GM12878 (cell line): ENCODE data around the gene LHFPL5. TPM values are rescaled to one million over a fixed set of nuclear protein-coding genes. Genes with fewer than 3 reads are reported as not detected.

ENCODE experiments used
- ATAC-seq: fragments of 200-7000 bp; cut with Tn5 transposase; 3 replicates; pipeline ENCODE4 v1.9.1; 2020; ENCODE audit warnings: mild to moderate bottlenecking, moderate library complexity
- BruUV-seq: library from RNA; stranded (reverse); fragments of 400-500 nt; replicated peaks from 2 replicates; lab custom pipeline; 2021; lab: Mats Ljungman, UMichigan
- CTCF ChIA-PET: fragments of 300-600 bp; sonication (Branson Sonifier 250); formaldehyde crosslinking; extraction: SDS; loops from one replicate; lab custom pipeline; 2021; ENCODE audit warnings: inconsistent platforms; lab: Yijun Ruan, JAX
- POLR2A ChIA-PET: fragments of 350-600 bp; formaldehyde crosslinking; extraction: SDS; loops from one replicate; lab custom pipeline; 2021; ENCODE audit warnings: inconsistent platforms; lab: Charles Lee
- RAD21 ChIA-PET: fragments of 300-600 bp; sonication (Branson Sonifier 250); formaldehyde crosslinking; loops from one replicate; lab custom pipeline; 2023; ENCODE audit warnings: antibody characterized with exemption; ENCODE audit not compliant: unreplicated experiment; lab: Charles Lee
- SMC1A ChIA-PET: fragments of 300-600 bp; sonication (Branson Sonifier 250); formaldehyde crosslinking; loops from one replicate; lab custom pipeline; 2023; ENCODE audit not compliant: unreplicated experiment, uncharacterized antibody; lab: Charles Lee
- DNase-seq: peaks from one replicate; pipeline ENCODE4 v3.0.0-alpha.2; 2011; ENCODE audit warnings: low read depth, low spot score
- FAIRE-seq: peaks from 3 replicates; lab custom pipeline; 2011; peaks lifted over from hg19 to GRCh38; lab: Jason Lieb, UNC
- H2AFZ ChIP-seq: 2 replicates; pipeline ENCODE4 v1.6.0; 2011; ENCODE audit warnings: low read depth, low read length, control low read depth; ENCODE audit not compliant: control insufficient read depth
- H3K27ac ChIP-seq: 2 replicates; pipeline ENCODE4 v1.5.1; 2011; ENCODE audit warnings: control low read depth; ENCODE audit not compliant: control insufficient read depth, insufficient read depth
- H3K27me3 ChIP-seq, 2 experiments: replicated peaks in 1 of 2; 2 replicates each; pipeline versions ENCODE4 v1.6.0 to v1.6.1; 2011; ENCODE audit warnings: low read length in 1 of 2; ENCODE audit not compliant: control insufficient read depth in 2 of 2, insufficient read depth in 2 of 2
- H3K36me3 ChIP-seq, 2 experiments: 2 replicates each; pipeline ENCODE4 v1.5.1; 2011; ENCODE audit warnings: low read length in 1 of 2; ENCODE audit not compliant: control insufficient read depth in 2 of 2, insufficient read depth in 2 of 2
- H3K4me1 ChIP-seq: 2 replicates; pipeline ENCODE4 v1.6.1; 2011; ENCODE audit warnings: mild to moderate bottlenecking, low read length, moderate library complexity, mixed read lengths; ENCODE audit not compliant: control insufficient read depth, insufficient read depth
- H3K4me2 ChIP-seq: 2 replicates; pipeline ENCODE4 v1.6.0; 2011; ENCODE audit warnings: control low read depth; ENCODE audit not compliant: control insufficient read depth, insufficient read depth
- H3K4me3 ChIP-seq: fragments of 200-600 bp; sonication (generic); 2 replicates; pipeline ENCODE4 v1.5.1; 2016
- H3K79me2 ChIP-seq: 2 replicates; pipeline ENCODE4 v1.6.0; 2011; ENCODE audit warnings: low read length; ENCODE audit not compliant: control insufficient read depth, insufficient read depth
- H3K9ac ChIP-seq: 2 replicates; pipeline ENCODE4 v1.8.0; 2011; ENCODE audit warnings: low read length, control low read depth, mixed read lengths; ENCODE audit not compliant: control insufficient read depth, insufficient read depth
- H3K9me3 ChIP-seq: replicated peaks from 3 replicates; pipeline ENCODE4 v1.5.1; 2011; ENCODE audit warnings: mild to moderate bottlenecking, low read length; ENCODE audit not compliant: control insufficient read depth, insufficient read depth
- H4K20me1 ChIP-seq: 2 replicates; pipeline ENCODE4 v1.6.0; 2011; ENCODE audit not compliant: control insufficient read depth, insufficient read depth
- ASH2L ChIP-seq: fragments of 300-600, 200-600 bp; sonication (generic); IDR thresholded peaks from 2 replicates; pipeline ENCODE4 v1.6.1; 2017; ENCODE audit warnings: low read depth, mild to moderate bottlenecking, borderline replicate concordance
- BACH1 ChIP-seq: fragments of 450-650 bp; IDR thresholded peaks from 2 replicates; pipeline ENCODE4 v1.6.1; 2017; ENCODE audit warnings: mild to moderate bottlenecking, borderline replicate concordance
- CBX3 ChIP-seq: fragments of 200-600 bp; sonication (generic); IDR thresholded peaks from 2 replicates; pipeline ENCODE4 v1.6.1; 2016; ENCODE audit warnings: low read depth, borderline replicate concordance
- CBX5 ChIP-seq: sonication (generic); IDR thresholded peaks from 2 replicates; pipeline ENCODE4 v1.6.1; 2016; ENCODE audit warnings: low read depth, moderate library complexity, mild to moderate bottlenecking, inconsistent platforms
- CHD1 ChIP-seq: IDR thresholded peaks from 2 replicates; pipeline ENCODE4 v1.6.1; 2012; ENCODE audit warnings: low read depth, low read length, improper control_type of control experiment
- CREB1 ChIP-seq: IDR thresholded peaks from 2 replicates; pipeline ENCODE4 v1.6.1; 2012; ENCODE audit warnings: low read depth, mild to moderate bottlenecking, inconsistent platforms
- DPF2 ChIP-seq: fragments of 450-650 bp; IDR thresholded peaks from 2 replicates; pipeline ENCODE4 v1.6.1; 2017; ENCODE audit warnings: mild to moderate bottlenecking
- HCFC1 ChIP-seq: fragments of 150-350 bp; IDR thresholded peaks from 2 replicates; pipeline ENCODE4 v1.6.1; 2014; ENCODE audit warnings: low read length
- IRF3 ChIP-seq: fragments of 450-650 bp; IDR thresholded peaks from 2 replicates; pipeline ENCODE4 v1.6.1; 2014; ENCODE audit warnings: mild to moderate bottlenecking
- IRF4 ChIP-seq: IDR thresholded peaks from 2 replicates; pipeline ENCODE4 v1.6.1; 2011; ENCODE audit warnings: low read depth, low read length
- MEF2B ChIP-seq: fragments of 450-650 bp; IDR thresholded peaks from 2 replicates; pipeline ENCODE4 v1.6.1; 2018; ENCODE audit warnings: mild to moderate bottlenecking, moderate library complexity; ENCODE audit not compliant: partially characterized antibody, poor library complexity, severe bottlenecking
- RAD21 ChIP-seq: IDR thresholded peaks from 2 replicates; pipeline ENCODE4 v1.6.1; 2011; ENCODE audit warnings: mild to moderate bottlenecking, low read depth, low read length, moderate library complexity; ENCODE audit not compliant: insufficient read depth
- RFX5 ChIP-seq: IDR thresholded peaks from 2 replicates; pipeline ENCODE4 v1.6.1; 2011; ENCODE audit warnings: low read depth, low read length, improper control_type of control experiment
- SIN3A ChIP-seq: IDR thresholded peaks from 2 replicates; pipeline ENCODE4 v1.6.1; 2012; ENCODE audit warnings: low read depth, low read length, improper control_type of control experiment
- SIX5 ChIP-seq: IDR thresholded peaks from 2 replicates; pipeline ENCODE4 v1.6.1; 2011; ENCODE audit warnings: mild to moderate bottlenecking, low read depth, low read length, moderate library complexity; ENCODE audit not compliant: severe bottlenecking
- TBL1XR1 ChIP-seq: IDR thresholded peaks from 2 replicates; pipeline ENCODE4 v1.6.1; 2012; ENCODE audit warnings: low read depth, low read length, improper control_type of control experiment
- TCF12 ChIP-seq: IDR thresholded peaks from 2 replicates; pipeline ENCODE4 v1.6.1; 2011; ENCODE audit warnings: low read depth, mild to moderate bottlenecking, low read length
- WGBS: methylation state at CpG from one replicate; pipeline ENCODE4 v1.1.6; 2016; ENCODE audit warnings: low lambda C conversion rate; ENCODE audit not compliant: insufficient replicate concordance, insufficient coverage; ENCODE audit errors: missing lambda C conversion rate; 5-methylcytosine and 5-hydroxymethylcytosine counted together
- in situ Hi-C: fragments of 300-500 bp; cut with MboI; formaldehyde crosslinking; loops from 9 replicates; pipeline ENCODE4 v1.14.3; 2018; ENCODE audit warnings: mixed read lengths
- intact Hi-C: fragments of 100-400 bp; cut with micrococcal nuclease; formaldehyde crosslinking; loops from one replicate; pipeline ENCODE4 v1.14.2; 2022; ENCODE audit not compliant: unreplicated experiment
- polyA plus RNA-seq, 11 experiments: library from polyadenylated mRNA; depleted of rRNA in 4 of 11; unstranded in 6 of 11; stranded (reverse) in 5 of 11; fragments of >200 nt; fragmentation: Nextera tagmentation in 4 of 11; fragmentation: Illumina TruSeq in 1 of 11; extraction: Ambion mirVana in 4 of 11; extraction: Trizol in 1 of 11; gene quantifications; 1 replicate in 1 of 11; 2 replicates in 10 of 11; pipeline versions ENCODE4 v1.2.1 to v1.2.3, GENCODE V29; 2011 to 2016; ENCODE audit warnings: inconsistent platforms in 2 of 11, missing spikeins in 2 of 11, low read depth in 1 of 11
- total RNA-seq, 4 experiments: library from RNA; depleted of rRNA in 3 of 4; stranded (reverse); fragments of >200 nt in 3 of 4; fragmentation: Illumina TruSeq in 1 of 4; extraction: Trizol in 1 of 4; gene quantifications; 2 replicates each; pipeline versions ENCODE4 v1.2.1 to v1.2.3, GENCODE V29; 2013 to 2021
- TF ChIP-seq, protein P1 (sequence below): fragments of 450-650 bp; IDR thresholded peaks from 2 replicates; pipeline ENCODE4 v1.6.1; 2017; ENCODE audit warnings: borderline replicate concordance
- TF ChIP-seq, protein P2 (sequence below): IDR thresholded peaks from 2 replicates; pipeline ENCODE4 v1.6.1; 2011; ENCODE audit warnings: borderline replicate concordance, low read depth, mild to moderate bottlenecking, moderate library complexity, mixed read lengths, low read length; ENCODE audit not compliant: insufficient read depth; ENCODE audit errors: extremely low read length

LHFPL5 gene
- total and polyA plus RNA-seq, 10 of the 15 experiments (the other 5 are each of a cell fraction or from before 2014, with no cell fraction given) = 0.11 TPM; not detected in 9

DNA sequence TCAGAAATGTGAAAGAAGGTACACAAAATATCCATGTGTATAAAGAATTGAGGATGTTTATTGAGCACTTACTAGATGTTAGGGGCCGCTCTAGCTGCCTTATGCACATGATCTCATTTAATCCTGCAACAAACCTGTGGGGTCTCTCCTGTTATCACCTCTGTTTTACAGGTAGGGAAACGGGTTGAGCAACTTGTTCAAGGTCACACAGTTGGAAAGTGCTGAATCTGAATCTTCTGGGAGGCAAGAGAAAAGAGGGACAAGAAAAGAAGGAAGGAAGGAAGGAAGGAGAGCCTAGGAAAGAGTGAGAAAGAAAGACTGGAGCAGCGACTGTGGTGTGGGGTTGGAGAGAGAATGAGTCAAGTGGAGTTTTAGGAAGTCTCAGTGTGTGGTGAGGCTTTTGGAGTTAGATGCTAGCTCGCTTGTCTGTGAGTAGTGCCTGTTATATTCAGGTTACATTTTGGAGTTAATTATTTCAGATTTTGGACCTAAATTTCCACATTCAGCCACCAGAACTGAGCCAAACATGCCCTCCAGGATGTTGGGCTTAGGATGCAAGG is 16.6 kb upstream of the LHFPL5 start (continued):
- TF ChIP-seq BACH1 (no peak), TCF12 (no peak), RFX5 (no peak)

- no peaks in the 10 kb centered on the region for H3K36me3 ChIP-seq
- BruUV-seq = no TSS peak
- no peaks in the 10 kb centered on the region for H4K20me1 ChIP-seq
- FAIRE-seq = no peak
- no peaks in the 10 kb centered on the region for H3K4me1 ChIP-seq
- no peak overlapping the region for H3K9ac ChIP-seq
- no peak overlapping the region for H3K27ac ChIP-seq
- no peaks in the 10 kb centered on the region for H3K79me2 ChIP-seq
- no peak overlapping the region for H3K4me2 ChIP-seq
- ChIA-PET CTCF (interaction anchor here (0.7 kb wide), 1 partner anchor 306 kb away, joined by 3 read pairs; no protein-coding TSS in a partner anchor), POLR2A (no interaction called here), RAD21 (no interaction called here), SMC1A (interaction anchor here (1.1 kb wide), 1 partner anchor 267 kb away, joined by 3 read pairs; no protein-coding TSS in a partner anchor)
- no peak overlapping the region for H2AFZ ChIP-seq
- no peak overlapping the region for H3K4me3 ChIP-seq
- peaks cover 1 to 4% of the 10 kb centered on the region in 2 experiments for H3K27me3 ChIP-seq
- intact Hi-C loops (no loop called here), in situ Hi-C loops (no loop called here)
- DNase-seq = no peak
- WGBS = 55% methylated on average over 5 of the region's 5 CpGs
- H3K9me3 ChIP-seq = no peaks in the 10 kb centered on the region
- no peak for ATAC-seq
- TF ChIP-seq DPF2 (no peak), CHD1 (no peak), SIN3A (no peak), CBX3 (no peak), ASH2L (no peak), CBX5 (no peak), RAD21 (no peak), SIX5 (no peak), HCFC1 (no peak), IRF4 (no peak), CREB1 (no peak), MEF2B (no peak), TBL1XR1 (no peak), IRF3 (no peak)
- TF ChIP-seq, protein P1, sequence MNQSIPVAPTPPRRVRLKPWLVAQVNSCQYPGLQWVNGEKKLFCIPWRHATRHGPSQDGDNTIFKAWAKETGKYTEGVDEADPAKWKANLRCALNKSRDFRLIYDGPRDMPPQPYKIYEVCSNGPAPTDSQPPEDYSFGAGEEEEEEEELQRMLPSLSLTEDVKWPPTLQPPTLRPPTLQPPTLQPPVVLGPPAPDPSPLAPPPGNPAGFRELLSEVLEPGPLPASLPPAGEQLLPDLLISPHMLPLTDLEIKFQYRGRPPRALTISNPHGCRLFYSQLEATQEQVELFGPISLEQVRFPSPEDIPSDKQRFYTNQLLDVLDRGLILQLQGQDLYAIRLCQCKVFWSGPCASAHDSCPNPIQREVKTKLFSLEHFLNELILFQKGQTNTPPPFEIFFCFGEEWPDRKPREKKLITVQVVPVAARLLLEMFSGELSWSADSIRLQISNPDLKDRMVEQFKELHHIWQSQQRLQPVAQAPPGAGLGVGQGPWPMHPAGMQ = no peak
- TF ChIP-seq, protein P2, sequence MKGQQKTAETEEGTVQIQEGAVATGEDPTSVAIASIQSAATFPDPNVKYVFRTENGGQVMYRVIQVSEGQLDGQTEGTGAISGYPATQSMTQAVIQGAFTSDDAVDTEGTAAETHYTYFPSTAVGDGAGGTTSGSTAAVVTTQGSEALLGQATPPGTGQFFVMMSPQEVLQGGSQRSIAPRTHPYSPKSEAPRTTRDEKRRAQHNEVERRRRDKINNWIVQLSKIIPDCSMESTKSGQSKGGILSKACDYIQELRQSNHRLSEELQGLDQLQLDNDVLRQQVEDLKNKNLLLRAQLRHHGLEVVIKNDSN = no peak
Measured at GRCh38 chr6:35790683-35791082, 14.5 kb upstream of the LHFPL5 start.
